NB4 (cell line): ENCODE data around the gene BBIP1.

Experiments
- CTCF ChIP-seq: IDR thresholded peaks from one replicate; pipeline ENCODE4 v1.5.1; 2012; ENCODE audit warnings: low read depth, low read length
- MAX ChIP-seq: IDR thresholded peaks from 2 replicates; pipeline ENCODE4 v1.6.1; 2011; ENCODE audit warnings: low read depth, low read length
- MYC ChIP-seq: IDR thresholded peaks from 2 replicates; pipeline ENCODE4 v1.6.1; 2011; ENCODE audit warnings: low read depth, low read length
- POLR2A ChIP-seq: IDR thresholded peaks from 2 replicates; pipeline ENCODE4 v1.6.1; 2011; ENCODE audit warnings: mild to moderate bottlenecking; ENCODE audit not compliant: insufficient read length; ENCODE audit errors: extremely low read depth

GRCh38 chr10:110859973-110860376 lies 59.0 kb downstream of the BBIP1 start:
- no peak for TF ChIP-seq POLR2A
- TF ChIP-seq CTCF: no peak
- peak; percentile 78 for TF ChIP-seq MYC
- TF ChIP-seq MAX: peak; percentile 84
